ENCODE results near the gene PCDHGA7.
A peak's percentile ranks its signal among the peaks of the same experiment; 100 is the strongest.
"Not testable (repeated sequence)": the region's sequence is repeated elsewhere in the genome, so short reads cannot be mapped to it uniquely, and the experiment has no call there.

PCDHGA7 gene

DNA sequence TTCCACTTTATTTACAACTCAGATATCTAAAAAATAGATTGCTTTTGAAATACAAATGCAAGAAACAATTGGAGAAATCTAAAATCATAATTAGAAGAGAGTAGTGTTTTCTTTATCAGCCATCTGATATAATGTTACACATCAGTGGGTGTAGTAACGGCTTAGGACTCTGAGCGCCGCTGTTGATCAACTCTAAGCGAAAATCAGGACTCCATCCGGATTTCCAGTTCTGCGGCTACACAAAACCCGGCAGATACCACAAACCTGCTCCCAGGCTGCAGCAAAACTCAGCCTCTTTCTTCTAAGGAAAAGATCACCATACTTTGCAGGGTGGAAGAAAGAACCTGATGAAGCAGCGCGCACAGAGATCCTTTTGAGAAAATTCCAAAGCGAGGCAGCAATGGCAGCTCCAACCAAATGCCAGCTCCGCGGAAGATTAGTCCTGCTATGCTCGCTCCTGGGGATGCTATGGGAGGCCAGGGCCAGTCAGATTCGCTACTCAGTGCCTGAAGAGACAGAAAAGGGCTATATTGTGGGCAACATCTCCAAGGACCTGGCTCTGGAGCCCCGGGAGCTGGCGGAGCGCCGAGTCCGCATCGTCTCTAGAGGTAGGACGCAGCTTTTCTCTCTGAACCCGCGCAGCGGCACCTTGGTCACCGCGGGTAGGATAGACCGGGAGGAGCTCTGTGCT is 20.2 kb downstream of the PCDHGA7 start, which contains the start of gene PCDHGA9:
TSS of gene PCDHGA9 (plus strand) at position 226 of the 691 bp plus-strand sequence. CDS start at position 401, 175 bp downstream.
- peak; percentile 45 for DNase-seq

DNA sequence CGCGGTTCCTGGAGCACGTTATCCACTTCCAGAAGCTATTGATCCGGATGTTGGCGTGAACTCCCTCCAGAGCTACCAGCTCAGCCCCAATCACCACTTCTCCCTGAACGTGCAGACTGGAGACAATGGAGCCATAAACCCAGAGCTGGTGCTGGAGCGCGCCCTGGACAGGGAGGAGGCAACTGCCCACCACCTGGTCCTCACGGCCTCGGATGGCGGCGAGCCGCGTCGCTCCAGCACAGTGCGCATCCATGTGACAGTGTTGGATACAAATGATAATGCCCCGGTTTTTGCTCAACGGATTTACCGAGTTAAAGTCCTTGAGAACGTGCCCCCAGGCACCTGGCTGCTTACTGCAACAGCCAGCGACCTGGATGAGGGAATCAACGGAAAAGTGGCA is 20.8 kb downstream of the PCDHGA7 start:
- DNase-seq = no peak

DNA sequence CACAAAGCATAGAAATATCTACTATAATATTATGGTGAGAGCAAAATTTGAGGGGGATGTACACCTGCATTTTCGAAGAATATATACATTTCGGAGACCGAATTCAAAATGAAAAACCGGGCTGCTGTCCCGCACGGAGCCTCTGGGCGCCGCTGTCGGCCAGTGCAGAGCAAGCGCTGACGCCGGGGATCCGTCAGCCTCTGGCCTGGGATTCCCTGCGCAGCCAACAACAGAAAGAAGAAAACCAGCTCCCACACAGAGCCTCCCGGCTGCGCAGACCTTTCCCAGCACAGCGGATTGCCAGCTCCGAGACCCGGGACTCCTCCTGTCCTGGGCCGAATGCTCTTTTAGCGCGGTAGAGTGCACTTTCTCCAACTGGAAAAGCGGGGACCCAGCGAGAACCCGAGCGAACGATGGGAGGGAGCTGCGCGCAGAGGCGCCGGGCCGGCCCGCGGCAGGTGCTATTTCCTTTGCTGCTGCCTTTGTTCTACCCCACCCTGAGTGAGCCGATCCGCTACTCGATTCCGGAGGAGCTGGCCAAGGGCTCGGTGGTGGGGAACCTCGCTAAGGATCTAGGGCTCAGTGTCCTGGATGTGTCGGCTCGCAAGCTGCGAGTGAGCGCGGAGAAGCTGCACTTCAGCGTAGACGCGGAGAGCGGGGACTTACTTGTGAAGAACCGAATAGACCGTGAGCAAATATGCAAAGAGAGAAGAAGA is 25.4 kb downstream of the PCDHGA7 start, which contains the start of gene PCDHGB6:
TSS of gene PCDHGB6 (plus strand) at position 232 of the 716 bp plus-strand sequence. CDS start at position 414, 182 bp downstream.
- DNase-seq = peak; percentile 44

DNA sequence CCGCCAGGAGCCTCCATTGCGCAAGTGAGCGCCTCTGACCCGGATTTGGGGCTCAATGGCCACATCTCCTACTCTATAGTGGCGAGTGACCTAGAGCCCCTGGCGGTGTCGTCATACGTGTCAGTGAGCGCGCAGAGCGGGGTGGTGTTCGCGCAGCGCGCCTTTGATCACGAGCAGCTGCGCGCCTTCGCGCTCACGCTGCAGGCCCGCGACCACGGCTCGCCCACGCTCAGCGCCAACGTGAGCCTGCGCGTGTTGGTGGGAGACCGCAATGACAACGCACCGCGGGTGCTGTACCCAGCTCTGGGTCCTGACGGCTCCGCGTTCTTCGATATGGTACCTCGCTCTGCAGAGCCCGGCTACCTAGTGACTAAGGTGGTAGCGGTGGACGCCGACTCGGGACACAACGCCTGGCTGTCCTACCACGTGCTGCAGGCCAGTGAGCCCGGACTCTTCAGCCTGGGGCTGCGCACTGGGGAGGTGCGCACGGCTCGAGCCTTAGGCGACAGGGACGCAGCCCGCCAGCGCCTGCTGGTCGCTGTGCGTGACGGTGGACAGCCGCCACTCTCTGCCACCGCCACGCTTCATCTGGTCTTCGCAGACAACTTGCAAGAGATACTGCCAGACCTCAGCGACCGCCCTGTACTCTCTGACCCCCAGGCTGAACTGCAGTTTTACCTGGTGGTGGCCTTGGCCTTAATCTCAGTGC is 27.2 kb downstream of the PCDHGA7 start:
- no peak for DNase-seq

DNA sequence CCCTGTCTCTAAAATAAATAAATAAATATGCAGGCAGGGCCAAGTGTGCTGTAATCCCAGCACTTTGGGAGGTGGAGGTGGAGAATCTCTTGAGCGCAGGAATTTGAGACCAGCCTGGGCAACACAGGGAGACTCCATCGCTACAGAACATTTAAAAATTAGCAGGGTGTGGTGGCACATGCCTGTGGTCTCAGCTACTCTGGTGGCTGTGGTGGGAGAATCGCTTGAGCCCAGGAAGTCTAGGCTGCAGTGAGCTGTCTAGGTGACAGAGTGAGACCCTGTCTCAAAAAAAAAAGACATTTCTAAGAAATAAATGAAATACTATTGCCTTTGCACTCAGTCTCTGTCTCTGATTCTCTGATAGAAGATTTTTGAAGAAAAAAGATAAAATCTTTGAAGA is 29.0 kb downstream of the PCDHGA7 start:
- no peak for DNase-seq

DNA sequence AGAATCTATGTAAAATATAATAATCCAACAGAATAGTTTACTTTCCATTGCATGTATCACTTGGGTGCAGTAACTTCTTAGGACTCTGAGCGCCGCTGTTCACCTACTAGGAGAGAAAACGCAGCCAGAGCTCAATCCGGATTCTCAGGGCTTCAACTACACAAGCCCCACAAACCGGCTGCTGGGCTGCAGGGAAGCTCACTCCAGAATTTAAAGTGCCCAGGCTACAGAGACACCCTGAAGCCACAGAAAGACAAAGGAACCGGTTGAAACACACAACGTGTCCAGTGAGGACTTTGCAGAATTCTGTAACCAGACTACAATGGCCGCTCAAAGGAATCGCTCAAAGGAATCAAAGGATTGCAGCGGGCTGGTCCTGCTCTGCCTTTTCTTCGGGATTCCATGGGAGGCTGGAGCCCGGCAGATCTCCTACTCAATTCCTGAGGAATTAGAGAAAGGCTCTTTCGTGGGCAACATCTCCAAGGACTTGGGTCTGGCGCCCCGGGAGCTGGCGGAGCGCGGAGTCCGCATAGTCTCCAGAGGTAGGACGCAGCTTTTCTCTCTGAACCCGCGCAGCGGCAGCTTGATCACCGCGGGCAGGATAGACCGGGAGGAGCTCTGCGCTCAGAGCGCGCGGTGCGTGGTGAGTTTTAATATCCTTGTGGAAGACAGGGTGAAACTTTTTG is 30.5 kb downstream of the PCDHGA7 start, which contains the start of gene PCDHGA10:
TSS of gene PCDHGA10 (plus strand) at position 134 of the 686 bp plus-strand sequence. CDS start at position 323, 189 bp downstream.
- DNase-seq = peak; percentile 86

DNA sequence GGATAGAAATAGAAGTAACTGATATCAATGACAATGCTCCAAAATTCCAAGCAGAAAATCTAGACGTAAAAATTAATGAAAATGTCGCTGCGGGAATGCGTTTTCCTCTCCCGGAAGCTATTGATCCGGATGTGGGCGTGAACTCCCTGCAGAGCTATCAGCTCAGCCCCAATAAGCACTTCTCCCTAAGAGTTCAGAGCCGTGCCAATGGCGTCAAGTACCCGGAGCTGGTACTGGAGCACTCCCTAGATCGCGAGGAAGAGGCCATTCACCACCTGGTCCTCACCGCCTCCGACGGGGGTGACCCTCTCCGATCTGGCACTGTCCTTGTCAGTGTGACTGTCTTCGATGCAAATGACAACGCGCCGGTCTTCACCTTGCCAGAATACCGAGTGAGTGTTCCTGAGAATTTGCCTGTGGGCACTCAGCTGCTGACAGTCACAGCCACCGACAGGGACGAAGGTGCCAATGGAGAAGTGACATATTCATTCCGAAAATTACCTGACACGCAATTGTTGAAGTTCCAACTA is 31.1 kb downstream of the PCDHGA7 start:
- no peak for DNase-seq

DNA sequence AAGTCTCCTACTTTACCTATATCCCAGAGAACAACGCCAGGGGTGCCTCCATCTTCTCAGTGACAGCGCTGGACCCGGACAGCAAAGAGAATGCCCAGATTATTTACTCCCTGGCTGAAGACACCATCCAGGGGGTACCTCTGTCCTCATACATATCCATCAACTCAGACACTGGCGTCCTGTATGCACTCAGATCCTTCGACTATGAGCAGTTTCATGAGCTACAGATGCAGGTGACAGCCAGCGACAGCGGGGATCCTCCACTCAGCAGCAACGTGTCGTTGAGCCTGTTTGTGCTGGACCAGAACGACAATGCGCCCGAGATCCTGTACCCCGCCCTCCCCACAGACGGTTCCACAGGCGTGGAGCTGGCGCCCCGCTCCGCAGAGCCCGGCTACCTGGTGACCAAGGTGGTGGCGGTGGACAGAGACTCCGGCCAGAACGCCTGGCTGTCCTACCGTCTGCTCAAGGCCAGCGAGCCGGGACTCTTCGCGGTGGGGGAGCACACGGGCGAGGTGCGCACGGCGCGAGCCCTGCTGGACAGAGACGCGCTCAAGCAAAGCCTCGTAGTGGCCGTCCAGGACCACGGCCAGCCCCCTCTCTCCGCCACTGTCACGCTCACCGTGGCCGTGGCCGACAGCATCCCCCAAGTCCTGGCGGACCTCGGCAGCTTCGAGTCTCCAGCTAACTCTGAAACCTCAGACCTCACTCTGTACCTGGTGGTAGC is 32.2 kb downstream of the PCDHGA7 start:
- not testable (repeated sequence) for DNase-seq

DNA sequence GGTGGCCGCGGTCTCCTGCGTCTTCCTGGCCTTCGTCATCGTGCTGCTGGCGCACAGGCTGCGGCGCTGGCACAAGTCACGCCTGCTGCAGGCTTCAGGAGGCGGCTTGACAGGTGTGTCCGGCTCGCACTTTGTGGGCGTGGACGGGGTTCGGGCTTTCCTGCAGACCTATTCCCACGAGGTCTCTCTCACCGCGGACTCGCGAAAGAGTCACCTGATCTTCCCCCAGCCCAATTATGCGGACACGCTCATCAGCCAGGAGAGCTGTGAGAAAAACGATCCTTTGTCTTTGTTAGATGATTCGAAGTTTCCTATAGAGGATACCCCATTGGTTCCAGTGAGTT is 32.7 kb downstream of the PCDHGA7 start:
- not testable (repeated sequence) for DNase-seq

DNA sequence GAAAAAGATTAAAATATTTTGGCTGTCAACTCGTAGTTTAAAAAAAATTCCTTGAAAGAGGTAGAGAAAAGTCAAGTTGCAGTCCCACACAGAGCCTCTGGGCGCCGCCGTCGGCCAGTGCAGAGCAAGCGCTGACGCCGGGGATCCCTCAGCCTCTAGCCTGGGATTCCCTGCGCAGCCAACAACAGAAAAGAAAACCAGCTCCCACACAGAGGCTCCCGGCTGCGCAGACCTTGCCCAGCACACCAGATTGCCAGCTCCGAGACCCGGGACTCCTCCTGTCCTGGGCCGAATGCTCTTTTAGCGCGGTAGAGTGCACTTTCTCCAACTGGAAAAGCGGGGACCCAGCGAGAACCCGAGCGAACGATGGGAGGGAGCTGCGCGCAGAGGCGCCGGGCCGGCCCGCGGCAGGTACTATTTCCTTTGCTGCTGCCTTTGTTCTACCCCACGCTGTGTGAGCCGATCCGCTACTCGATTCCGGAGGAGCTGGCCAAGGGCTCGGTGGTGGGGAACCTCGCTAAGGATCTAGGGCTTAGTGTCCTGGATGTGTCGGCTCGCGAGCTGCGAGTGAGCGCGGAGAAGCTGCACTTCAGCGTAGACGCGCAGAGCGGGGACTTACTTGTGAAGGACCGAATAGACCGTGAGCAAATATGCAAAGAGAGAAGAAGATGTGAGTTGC is 35.1 kb downstream of the PCDHGA7 start, which contains the start of gene PCDHGB7:
TSS of gene PCDHGB7 (plus strand) at position 184 of the 679 bp plus-strand sequence. CDS start at position 367, 183 bp downstream.
- DNase-seq = peak; percentile 81

DNA sequence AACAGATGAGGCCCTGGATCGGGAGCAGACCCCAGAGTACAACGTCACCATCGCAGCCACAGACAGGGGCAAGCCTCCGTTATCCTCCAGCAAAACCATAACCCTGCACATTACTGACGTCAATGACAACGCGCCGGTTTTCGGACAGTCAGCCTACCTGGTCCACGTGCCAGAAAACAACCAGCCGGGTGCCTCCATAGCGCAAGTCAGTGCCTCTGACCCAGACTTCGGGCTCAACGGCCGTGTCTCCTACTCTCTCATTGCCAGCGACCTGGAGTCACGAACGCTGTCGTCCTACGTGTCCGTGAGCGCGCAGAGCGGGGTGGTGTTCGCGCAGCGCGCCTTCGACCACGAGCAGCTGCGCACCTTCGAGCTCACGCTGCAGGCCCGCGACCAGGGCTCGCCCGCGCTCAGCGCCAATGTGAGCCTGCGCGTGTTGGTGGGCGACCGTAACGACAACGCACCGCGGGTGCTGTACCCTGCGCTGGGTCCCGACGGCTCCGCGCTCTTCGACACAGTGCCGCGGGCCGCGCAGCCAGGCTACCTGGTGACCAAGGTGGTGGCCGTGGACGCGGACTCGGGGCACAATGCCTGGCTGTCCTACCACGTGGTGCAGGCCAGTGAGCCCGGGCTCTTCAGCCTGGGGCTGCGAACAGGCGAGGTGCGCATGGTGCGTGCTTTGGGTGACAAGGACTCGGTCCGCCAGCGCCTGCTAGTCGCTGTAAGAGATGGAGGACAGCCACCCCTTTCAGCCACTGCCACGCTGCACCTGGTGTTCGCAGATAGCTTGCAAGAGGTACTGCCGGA is 36.7 kb downstream of the PCDHGA7 start:
- DNase-seq = no peak

DNA sequence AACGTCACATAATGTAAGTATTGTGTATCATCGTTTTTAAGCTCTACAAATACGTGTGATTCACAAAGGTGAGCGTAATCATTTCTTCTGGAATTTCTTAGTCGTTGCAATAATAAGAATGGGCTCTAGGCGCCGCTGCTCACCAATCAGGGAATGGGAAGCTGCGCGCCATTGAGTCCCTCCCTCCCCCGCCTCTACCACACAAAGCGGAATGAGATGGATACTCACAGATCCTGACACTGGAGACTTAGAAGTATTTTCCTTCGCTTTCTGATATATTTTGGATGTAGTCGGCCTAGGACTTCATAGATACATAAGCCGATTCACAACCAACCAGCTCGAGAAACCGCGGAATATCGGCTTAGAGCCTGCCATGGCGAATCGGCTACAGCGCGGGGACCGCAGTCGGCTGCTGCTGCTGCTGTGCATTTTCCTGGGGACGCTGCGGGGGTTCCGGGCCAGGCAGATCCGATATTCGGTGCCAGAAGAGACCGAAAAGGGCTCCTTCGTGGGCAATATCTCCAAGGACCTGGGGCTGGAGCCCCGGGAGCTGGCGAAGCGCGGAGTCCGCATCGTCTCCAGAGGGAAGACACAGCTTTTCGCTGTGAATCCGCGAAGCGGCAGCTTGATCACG is 38.4 kb downstream of the PCDHGA7 start, which contains the start of gene PCDHGA11:
TSS of gene PCDHGA11 (plus strand) at position 197 of the 634 bp plus-strand sequence. CDS start at position 374, 177 bp downstream.
- DNase-seq = peak; percentile 70

DNA sequence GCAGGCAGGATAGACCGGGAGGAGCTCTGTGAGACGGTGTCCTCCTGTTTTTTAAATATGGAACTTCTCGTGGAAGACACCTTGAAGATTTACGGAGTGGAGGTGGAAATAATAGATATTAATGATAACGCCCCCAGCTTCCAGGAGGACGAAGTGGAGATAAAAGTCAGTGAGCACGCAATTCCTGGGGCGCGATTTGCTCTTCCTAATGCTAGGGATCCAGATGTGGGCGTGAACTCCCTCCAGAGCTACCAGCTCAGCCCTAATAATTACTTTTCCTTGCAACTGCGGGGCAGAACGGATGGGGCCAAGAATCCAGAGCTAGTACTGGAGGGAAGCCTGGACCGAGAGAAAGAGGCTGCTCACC is 38.9 kb downstream of the PCDHGA7 start:
- no peak for DNase-seq

DNA sequence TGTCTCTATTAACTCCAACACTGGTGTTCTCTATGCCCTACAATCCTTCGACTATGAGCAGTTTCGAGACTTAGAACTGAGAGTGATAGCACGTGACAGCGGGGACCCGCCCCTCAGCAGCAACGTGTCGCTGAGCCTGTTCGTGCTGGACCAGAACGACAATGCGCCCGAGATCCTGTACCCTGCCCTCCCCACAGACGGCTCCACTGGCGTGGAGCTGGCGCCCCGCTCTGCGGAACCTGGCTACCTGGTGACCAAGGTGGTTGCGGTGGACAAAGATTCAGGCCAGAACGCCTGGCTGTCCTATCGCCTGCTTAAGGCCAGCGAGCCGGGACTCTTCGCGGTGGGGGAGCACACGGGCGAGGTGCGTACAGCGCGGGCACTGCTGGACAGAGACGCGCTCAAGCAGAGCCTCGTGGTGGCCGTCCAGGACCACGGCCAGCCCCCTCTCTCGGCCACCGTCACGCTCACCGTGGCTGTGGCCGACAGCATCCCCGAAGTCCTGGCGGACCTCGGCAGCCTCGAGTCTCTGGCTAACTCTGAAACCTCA is 40.3 kb downstream of the PCDHGA7 start:
- no peak for DNase-seq

DNA sequence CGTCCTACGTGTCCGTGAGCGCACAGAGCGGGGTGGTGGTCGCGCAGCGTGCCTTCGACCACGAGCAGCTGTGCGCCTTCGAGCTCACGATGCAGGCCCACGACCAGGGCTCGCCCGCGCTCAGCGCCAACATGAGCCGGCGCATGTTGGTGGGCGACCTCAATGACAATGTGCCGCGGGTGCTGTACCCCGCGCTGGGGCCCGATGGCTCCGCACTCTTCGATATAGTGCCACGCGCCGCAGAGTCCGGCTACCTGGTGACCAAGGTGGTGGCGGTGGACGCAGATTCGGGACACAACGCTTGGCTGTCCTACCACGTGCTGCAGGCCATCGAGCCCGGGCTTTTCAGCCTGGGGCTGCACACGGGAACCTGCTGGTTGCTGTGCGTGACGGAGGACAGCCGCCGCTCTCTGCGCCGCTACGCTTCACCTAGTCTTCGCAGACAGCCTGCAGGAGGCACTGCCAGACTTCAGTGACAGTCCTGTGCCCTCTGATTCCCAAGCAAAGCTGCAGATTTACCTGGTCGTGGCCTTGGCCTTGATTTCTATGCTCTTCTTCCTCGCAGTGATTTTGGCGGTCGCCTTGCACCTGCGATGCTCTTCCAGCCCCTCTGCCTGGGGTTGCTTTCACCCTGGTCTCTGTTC is 45.4 kb downstream of the PCDHGA7 start:
- DNase-seq = no peak

DNA sequence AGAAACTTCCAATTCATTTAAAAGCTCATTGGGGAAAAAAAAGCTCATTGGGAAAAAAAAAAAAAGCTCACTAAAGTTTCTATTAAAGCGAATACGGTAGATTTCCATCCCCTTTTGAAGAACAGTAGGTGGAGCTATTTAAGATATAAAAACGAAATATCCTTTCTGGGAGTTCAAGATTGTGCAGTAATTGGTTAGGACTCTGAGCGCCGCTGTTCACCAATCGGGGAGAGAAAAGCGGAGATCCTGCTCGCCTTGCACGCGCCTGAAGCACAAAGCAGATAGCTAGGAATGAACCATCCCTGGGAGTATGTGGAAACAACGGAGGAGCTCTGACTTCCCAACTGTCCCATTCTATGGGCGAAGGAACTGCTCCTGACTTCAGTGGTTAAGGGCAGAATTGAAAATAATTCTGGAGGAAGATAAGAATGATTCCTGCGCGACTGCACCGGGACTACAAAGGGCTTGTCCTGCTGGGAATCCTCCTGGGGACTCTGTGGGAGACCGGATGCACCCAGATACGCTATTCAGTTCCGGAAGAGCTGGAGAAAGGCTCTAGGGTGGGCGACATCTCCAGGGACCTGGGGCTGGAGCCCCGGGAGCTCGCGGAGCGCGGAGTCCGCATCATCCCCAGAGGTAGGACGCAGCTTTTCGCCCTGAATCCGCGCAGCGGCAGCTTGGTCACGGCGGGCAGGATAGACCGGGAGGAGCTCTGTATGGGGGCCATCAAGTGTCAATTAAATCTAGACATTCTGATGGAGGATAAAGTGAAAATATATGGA is 48.0 kb downstream of the PCDHGA7 start, which contains the start of gene PCDHGA12:
TSS of gene PCDHGA12 (plus strand) at position 176 of the 782 bp plus-strand sequence. CDS start at position 429, 253 bp downstream.
- peak; percentile 72 for DNase-seq

DNA sequence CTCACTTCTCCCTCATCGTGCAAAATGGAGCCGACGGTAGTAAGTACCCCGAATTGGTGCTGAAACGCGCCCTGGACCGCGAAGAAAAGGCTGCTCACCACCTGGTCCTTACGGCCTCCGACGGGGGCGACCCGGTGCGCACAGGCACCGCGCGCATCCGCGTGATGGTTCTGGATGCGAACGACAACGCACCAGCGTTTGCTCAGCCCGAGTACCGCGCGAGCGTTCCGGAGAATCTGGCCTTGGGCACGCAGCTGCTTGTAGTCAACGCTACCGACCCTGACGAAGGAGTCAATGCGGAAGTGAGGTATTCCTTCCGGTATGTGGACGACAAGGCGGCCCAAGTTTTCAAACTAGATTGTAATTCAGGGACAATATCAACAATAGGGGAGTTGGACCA is 48.7 kb downstream of the PCDHGA7 start:
- DNase-seq = no peak

DNA sequence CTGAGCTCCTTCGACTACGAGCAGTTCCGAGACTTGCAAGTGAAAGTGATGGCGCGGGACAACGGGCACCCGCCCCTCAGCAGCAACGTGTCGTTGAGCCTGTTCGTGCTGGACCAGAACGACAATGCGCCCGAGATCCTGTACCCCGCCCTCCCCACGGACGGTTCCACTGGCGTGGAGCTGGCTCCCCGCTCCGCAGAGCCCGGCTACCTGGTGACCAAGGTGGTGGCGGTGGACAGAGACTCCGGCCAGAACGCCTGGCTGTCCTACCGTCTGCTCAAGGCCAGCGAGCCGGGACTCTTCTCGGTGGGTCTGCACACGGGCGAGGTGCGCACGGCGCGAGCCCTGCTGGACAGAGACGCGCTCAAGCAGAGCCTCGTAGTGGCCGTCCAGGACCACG is 49.8 kb downstream of the PCDHGA7 start:
- DNase-seq = not testable (repeated sequence)

Data from hematopoietic multipotent progenitor cell treated with erythropoietin and hydrocortisone succinate and interleukin-3 and kit ligand, for 6 days (in vitro differentiated cells).